Suprapubic skin (tissue), 4 donors: ENCODE results near the gene WDR12.

Experiments
- EP300 ChIP-seq: sonication (generic); formaldehyde crosslinking; IDR thresholded peaks from one replicate; pipeline ENCODE4 v1.6.1; 2017; ENCODE audit warnings: antibody characterized with exemption
- POLR2A ChIP-seq, 2 donors: fragments of 450-650 bp; IDR thresholded peaks; one replicate each; pipeline ENCODE4 v1.6.1; 2017; ENCODE audit warnings: antibody characterized with exemption in 2 of 2, mild to moderate bottlenecking in 2 of 2, moderate library complexity in 2 of 2
- POLR2AphosphoS5 ChIP-seq, 3 donors: sonication (generic); formaldehyde crosslinking; IDR thresholded peaks; one replicate each; pipeline ENCODE4 v1.6.1; 2017; ENCODE audit warnings: antibody characterized with exemption in 3 of 3
- TF ChIP-seq, protein P1 (sequence below), 2 donors: fragments of 200-600 bp in 1 of 2; fragments of 450-650 bp in 1 of 2; sonication (generic) in 1 of 2; IDR thresholded peaks; one replicate each; pipeline ENCODE4 v1.5.1; 2016 to 2019; ENCODE audit warnings: antibody characterized with exemption in 2 of 2, mild to moderate bottlenecking in 1 of 2, moderate library complexity in 1 of 2

DNA sequence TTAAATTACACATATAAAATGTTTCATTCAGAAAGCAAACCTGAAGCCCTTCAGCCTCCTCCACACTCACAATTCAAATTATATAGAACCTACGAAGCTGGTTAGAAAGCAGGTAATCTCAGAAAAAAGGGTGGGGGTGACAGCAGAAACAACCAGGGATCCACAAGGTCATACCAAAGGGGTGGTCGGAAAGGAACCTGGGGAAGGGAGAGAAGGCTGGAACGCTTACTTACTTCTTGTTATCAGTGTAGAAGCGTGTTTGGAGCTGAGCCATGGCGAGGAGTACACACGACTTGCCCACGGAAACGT lies 316 bp downstream of the WDR12 start:
- TF ChIP-seq, protein P1, sequence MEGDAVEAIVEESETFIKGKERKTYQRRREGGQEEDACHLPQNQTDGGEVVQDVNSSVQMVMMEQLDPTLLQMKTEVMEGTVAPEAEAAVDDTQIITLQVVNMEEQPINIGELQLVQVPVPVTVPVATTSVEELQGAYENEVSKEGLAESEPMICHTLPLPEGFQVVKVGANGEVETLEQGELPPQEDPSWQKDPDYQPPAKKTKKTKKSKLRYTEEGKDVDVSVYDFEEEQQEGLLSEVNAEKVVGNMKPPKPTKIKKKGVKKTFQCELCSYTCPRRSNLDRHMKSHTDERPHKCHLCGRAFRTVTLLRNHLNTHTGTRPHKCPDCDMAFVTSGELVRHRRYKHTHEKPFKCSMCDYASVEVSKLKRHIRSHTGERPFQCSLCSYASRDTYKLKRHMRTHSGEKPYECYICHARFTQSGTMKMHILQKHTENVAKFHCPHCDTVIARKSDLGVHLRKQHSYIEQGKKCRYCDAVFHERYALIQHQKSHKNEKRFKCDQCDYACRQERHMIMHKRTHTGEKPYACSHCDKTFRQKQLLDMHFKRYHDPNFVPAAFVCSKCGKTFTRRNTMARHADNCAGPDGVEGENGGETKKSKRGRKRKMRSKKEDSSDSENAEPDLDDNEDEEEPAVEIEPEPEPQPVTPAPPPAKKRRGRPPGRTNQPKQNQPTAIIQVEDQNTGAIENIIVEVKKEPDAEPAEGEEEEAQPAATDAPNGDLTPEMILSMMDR (IDR thresholded peaks at IDR 0.05): no peak
- TF ChIP-seq POLR2AphosphoS5 (IDR thresholded peaks at IDR 0.05) (no peak), EP300 (no peak), POLR2A (IDR thresholded peaks at IDR 0.05) (no peak)
